ENCODE measurements around the gene SLC4A5.

The SLC4A5 gene, protein sequence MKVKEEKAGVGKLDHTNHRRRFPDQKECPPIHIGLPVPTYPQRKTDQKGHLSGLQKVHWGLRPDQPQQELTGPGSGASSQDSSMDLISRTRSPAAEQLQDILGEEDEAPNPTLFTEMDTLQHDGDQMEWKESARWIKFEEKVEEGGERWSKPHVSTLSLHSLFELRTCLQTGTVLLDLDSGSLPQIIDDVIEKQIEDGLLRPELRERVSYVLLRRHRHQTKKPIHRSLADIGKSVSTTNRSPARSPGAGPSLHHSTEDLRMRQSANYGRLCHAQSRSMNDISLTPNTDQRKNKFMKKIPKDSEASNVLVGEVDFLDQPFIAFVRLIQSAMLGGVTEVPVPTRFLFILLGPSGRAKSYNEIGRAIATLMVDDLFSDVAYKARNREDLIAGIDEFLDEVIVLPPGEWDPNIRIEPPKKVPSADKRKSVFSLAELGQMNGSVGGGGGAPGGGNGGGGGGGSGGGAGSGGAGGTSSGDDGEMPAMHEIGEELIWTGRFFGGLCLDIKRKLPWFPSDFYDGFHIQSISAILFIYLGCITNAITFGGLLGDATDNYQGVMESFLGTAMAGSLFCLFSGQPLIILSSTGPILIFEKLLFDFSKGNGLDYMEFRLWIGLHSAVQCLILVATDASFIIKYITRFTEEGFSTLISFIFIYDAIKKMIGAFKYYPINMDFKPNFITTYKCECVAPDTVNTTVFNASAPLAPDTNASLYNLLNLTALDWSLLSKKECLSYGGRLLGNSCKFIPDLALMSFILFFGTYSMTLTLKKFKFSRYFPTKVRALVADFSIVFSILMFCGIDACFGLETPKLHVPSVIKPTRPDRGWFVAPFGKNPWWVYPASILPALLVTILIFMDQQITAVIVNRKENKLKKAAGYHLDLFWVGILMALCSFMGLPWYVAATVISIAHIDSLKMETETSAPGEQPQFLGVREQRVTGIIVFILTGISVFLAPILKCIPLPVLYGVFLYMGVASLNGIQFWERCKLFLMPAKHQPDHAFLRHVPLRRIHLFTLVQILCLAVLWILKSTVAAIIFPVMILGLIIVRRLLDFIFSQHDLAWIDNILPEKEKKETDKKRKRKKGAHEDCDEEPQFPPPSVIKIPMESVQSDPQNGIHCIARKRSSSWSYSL

DNA sequence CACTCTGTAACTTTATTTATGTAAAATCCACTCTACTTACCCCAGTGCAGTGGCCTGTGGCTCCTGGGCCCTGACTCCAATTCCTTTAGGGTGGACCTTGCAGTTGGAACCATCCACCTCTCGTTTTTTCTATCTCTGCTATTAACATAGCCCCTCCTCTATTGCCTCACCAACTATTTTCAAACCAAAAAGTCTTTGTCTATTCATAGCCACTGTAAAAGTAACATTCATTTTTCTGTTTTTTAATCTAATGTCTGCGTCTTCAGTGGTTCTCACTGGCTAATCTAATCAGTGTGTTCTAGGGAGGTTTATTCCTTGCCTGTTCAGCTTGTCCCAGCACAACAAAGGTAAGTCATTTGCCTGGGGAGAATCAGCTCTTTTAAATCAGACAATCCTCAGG is at the start of gene SLC4A5:
Gene SLC4A5, minus strand, starts transcription at position 101 of the 400 bp plus-strand sequence. CDS start 28,393 bp downstream, outside the sequence.
- DNase-seq (ENCODE audit: low read depth), result no peak

DNA sequence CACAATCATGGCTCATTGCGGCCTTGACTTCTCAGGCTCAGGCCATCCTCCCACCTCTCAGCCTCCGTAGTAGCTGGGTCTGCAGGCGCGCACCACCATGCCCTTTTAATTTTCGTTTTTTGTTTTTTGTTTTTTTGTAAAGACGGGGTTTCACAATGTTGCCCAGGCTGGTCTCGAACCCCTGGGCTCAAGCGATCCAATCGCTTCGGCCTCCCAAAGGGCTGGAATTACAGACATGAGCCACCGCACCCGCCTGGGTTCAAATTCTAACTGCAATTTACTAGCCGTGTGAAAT is 49.2 kb upstream of the SLC4A5 start:
- DNase-seq (ENCODE audit: low read depth), result no peak

DNA sequence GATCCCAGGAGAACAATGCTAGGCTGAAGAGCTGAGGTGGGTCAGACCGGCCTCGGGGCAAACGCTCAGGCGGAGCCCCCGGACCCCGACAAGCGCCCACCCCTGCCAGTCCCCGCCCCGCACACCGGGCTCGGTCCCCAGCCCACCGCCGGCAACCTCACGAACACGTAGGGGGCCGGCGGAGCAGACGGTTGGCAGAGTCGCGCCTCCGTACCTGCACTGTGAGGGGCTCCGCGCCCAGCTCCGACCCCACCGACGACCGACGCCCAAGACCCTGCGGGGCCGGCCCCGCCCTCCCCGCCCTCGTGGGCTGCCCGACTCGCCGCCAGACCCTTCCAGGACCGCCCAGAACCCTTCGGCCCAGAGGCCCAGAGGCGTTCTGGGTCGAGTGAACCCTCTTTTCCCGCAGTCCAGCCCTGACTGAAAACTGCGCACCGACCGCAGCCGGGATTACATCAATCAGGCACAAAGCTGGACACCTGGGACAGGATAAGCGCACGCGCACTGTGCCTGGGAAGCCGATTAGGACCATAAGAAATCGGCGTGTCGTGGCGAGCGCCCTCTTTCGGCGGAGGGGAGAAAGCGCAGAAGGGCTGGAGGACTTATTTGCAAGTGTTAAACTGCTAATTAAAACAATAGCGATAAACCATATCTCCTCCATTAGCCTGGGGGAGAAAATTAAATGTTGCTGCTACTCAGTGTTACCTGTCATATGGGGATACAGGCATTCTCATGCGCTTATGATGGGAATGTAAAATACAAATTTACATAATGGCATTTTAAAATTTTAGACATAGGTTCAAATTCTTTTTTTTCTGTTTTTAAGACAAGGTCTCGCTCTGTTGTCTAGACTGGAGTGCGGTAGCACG is 48.6 kb upstream of the SLC4A5 start:
- no peak for DNase-seq (ENCODE audit: low read depth)

DNA sequence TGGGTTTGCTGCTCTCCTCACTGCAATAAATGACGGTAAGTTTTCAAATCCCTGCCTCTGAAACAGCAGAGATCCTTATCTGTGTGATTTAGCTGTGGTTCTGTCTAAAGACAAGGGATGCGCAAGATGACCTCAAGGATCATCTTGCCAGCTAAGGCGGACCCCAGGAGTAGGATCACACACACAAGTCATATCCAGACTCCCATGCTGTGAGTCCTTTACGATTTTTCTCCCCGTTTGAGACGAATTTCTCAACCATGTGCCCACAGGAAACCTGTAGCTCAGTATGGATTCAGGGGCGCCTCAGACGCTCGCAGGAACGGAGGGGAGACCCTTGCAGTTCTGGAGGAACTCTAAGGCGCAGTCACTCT is 48.0 kb upstream of the SLC4A5 start:
- no peak for DNase-seq (ENCODE audit: low read depth)

DNA sequence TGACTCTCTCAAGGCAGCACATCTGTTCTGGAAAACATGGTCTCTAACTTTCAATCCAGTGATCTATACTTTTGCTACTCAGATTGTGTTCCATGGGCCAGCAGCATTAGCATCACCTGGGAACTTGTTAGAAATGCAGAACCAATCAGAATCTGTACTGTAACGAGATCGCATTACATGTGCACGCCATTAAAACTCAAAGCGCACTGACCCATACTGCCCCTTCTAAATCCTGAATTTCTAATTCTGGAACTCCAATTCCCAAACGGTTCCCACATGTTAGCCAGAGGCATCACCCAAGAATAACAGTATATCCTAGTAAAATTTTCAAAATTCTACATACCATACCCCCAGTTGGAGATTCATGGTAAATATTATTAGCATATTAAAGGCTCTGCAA is 47.4 kb upstream of the SLC4A5 start:
- DNase-seq (ENCODE audit: low read depth), result no peak

DNA sequence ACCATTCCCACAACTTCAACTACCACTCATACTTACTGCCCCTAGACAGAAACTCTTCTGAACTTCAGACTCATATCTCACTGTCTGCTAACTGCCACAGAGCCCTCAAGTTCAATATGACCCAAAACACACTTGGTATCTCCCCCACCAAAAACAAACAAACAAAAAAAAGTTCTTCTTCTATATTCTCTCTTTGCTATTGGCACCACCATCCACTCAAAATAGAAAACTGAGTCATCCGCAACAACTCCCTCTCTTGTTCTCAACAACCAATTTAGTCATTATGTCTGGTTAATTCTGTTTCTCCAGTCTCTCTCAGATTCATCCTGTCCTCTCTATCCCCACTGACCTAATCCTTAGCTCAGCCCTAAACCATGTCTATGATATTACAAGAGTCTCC is 44.1 kb upstream of the SLC4A5 start:
- DNase-seq (ENCODE audit: low read depth), result no peak

DNA sequence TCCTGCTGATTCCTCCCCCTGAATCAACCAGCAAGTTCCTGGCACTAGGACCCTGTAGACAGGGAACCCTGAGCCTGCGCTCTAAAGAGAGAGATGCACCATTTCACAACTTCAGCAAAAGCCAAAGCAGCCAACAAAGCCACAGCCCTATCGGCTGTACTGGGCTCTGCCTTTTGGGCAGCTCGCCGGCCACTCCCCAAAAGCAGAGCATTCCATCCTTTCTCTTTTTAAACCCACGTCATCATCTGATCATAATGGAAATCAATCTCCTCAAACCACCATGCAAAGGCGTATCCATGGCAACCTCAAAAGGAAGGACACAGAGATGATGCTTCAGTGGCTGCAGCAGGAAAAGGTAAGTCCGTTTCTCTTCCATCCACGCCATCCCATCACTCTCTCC is 42.2 kb upstream of the SLC4A5 start:
- no peak for DNase-seq (ENCODE audit: low read depth)

DNA sequence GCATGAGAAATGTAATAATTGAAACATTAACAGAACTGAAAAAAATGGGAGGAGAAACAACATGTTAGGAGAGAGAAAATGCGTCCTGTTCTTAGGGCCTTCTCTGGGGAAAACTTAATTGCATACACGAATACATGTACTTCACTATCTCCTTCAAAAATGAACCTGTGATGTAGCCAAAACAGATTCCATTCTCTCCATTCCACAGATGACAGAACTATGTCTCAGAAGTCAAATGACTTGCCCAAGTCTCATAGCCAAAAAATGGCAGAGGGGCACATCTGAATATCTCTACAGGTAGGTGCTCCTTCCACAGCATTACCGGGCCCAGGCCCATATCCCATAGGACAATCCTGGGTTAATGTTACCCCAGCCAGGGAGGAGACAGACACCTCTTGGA is 40.8 kb upstream of the SLC4A5 start:
- DNase-seq (ENCODE audit: low read depth), result no peak

DNA sequence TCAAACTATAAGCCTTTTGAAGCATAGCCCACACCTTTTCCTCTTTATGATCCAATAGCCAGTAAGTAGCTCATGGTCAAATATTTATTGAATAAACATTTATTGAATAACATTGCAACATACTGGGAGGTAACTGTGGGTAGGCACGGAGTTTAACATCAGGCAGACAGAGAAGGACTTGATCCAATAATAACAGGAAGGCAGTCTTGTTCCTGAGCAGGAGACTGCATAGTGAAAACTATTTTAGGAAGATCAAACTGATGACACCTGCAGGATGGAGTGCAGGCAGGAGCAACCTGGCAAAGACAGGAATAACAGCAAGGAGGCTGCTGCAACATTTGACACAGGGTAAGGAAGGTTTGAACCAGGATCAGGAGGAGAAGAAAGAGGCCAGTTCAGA is 40.0 kb upstream of the SLC4A5 start:
- DNase-seq (ENCODE audit: low read depth), result no peak

DNA sequence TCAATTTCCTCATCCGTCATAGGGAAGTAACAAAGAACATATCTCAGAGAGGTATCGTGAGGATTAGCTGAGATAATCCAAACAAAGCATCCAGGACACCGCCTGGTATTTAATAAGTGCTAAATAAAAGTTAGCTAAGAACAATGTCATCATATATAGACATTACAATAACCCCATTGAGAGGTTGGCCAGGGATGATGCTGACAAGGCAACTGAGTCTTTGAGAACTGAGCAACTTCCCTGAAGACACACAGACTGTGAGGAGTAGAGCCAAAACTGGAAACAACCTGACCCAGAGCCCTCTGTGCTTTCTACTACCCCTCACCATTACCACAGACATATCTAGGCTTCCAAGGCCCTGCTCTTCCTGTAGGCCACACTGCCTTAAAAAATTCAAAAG is 38.5 kb upstream of the SLC4A5 start:
- no peak for DNase-seq (ENCODE audit: low read depth)

DNA sequence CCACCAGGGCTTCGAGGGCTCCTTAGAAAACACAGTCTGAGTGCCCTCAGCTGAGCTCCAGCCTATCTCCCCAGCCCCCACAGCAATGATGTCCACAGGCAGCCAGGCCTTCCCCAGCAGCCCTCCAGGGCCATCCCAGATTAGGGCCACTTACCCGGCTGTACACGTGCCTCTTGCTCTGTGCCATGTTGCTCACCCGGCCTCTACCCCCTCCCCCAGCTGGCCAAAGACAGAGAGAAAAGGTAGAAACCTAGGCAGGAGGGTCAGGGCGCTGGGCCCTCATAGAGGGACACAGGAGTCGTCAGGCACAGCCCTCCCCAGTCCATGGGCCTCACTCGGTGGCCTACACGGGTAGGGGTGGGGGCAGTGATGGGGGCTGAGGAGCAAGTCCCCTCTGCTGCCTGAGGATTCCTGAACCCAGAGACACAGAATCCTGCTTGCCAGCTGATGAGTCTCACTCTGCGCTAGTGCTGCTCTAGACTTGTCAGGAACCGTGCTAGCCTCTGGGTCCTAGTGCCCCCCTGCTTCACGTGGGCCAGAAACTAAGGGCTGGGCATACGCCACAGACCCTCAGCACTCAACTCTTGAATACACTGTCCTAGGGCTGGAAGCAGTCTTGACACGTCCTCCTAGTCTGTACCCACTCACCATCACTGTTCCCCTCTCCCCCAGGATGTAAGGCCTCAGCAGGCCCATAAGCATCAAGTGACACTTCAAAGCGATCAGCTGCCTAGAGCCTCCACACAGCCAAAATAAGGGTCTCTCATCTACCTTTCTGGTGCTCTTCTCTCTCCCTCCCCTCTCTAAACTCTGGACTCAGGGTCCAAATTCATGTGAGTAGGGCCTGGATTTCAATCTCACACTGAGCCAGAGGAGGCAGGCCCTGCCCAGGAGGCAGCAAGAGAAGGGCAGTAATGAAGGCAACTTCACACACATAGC is 36.9 kb upstream of the SLC4A5 start, which contains the start of gene DCTN1:
Gene DCTN1, minus strand, starts transcription at position 461 of the 939 bp plus-strand sequence. Its CDS starts 274 bp downstream, at position 187.
- no peak for DNase-seq (ENCODE audit: low read depth)

DNA sequence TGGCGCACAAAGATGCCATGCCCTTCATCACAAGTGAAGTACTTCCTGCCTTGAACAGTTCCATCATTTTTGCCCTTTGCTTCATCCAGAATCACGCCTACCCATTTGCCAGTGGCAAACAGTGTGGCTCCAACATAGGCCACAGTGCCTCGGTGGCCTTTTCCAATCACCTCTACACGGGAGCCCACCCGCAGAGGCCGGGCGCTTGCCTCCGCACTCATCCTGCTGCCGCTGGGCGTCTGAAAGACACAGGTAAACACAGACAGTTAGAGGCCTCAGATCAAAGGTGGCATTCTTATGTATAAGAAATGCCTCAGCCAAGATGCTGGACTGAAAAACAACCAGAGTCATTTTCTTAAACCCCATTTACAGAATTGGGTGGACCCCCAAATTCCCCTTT is 34.8 kb upstream of the SLC4A5 start:
- DNase-seq (ENCODE audit: low read depth), result no peak

DNA sequence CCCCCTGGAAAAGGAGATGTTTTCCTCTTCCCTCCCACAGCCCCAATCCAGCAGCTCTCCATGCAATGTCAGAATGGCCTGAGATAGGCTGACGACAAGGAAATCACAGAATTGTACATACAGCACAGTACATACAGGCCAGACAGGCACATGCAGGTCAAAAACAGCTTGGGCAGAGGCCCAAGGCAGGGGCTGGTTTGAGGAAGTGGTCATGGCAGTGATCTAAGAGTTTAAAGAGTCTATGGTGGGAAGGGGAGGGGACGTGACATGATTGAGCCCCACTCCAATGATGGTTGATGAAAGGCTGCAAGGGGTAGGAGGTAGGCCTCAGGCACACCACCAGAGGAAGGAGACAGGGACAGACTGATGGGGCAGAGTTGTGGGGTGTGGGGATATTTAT is 32.6 kb upstream of the SLC4A5 start:
- no peak for DNase-seq (ENCODE audit: low read depth)

DNA sequence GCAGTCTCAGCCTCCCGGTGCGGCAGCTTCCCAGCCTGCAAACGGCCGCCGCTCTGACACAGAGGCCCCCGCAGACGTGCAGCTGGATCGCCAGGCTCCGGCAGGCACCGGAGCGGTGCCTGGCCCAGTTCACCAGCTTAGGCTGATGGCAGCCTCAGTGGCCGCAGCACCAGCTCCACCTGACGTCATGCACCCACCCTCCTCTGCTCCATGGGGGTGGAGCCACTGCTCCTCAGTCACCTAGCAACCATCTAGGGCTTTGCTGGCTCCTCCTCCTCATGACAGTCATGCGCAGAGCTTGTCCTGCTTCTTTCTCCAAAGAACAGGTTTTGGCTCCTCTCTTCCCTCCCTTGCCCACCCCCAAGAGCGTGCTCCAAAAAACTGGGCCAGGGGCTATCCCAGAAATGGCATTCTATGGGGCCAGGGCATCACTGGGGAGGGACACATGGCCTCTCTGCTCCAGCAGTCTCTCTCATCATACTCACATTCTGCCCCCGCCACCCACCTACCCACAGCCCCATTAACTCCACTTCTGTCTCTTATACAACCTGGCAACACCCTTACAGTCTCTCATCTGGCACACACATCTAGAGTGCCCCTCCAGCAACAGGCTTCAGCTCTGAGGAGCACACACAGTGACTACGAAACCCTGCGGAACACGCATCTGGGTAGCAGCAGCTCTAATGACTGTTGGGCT is 31.4 kb upstream of the SLC4A5 start:
- peak; percentile 71 for DNase-seq (ENCODE audit: low read depth)

DNA sequence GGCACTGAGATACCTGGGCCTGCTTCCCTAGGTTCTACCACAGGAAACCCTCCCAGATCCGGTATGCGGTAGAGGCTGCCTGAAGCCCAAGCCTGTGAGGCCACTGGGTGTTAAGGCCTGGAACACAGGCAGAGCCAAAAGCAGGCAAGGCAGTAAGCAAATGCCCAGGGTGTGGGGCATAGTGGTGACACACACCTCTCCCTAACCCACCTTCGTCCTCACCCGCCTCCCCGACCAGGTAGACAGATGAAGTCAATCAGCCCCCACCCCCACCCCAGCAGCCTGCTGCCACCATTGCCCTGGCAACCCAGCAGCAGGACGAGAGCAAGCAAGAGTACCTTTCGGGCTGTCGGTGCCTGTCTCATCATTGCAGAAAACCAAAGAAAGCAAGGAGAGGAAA is 30.8 kb upstream of the SLC4A5 start:
- DNase-seq (ENCODE audit: low read depth), result no peak

DNA sequence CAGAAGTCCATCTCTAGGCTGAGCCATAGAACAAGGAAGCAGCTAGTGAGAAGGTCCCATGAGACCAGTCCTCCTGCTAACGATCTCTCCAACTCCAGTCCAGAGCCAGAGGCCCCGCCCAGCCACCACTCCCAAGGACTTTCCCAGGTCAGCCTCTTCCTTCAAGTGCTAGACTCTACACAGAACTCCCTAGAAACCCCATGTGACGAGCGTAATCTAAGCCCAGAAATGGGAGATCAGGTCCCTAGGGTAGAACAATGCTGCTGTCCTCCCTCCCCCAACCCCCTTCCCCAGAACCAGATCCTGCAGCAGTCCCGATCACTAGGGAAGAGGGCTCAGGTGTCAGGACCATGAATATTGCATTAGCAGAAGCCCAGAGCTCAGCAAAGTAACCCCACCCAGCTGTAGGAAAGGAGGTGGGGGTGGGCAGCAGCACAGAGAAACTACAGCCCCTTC is 30.0 kb upstream of the SLC4A5 start:
- no peak for DNase-seq (ENCODE audit: low read depth)

DNA sequence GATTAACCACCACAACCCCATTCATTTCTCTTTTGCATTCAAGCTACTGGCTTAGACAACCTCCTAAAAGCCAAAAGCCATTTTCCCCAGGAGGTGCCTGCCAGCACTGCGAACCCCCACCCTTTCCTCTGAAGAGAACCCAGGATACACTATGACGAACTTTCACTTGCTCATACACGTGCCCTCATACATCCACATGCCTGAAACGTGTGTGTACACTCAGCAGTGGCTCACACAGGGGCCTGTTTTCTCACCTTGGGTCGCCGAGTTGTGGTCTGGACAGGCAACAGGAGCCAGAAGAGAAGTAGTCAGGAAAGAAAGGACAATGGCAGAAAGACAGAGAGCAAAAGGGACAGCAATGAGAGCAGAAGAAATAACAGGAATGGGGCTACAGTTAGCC is 29.5 kb upstream of the SLC4A5 start:
- no peak for DNase-seq (ENCODE audit: low read depth)

DNA sequence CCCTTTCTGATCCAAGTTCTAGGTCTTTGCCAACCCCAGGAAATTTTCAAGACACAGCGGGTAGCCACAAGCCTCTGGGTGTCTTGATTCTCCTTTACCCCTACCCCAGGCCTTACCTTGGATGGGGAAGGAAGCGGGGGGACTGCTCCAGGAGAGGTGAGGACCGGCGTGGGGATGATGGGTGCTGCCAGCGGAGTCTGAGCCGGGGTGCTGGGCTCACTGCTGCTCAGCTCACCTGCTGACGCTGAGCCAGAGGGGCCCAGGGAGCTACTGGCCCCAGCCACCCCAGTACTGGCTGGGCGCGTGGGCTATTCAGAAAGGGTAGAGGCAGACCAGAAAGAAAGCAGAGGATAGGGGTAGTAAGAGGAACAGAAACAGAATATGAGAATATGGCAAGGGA is 28.2 kb upstream of the SLC4A5 start:
- no peak for DNase-seq (ENCODE audit: low read depth)

DNA sequence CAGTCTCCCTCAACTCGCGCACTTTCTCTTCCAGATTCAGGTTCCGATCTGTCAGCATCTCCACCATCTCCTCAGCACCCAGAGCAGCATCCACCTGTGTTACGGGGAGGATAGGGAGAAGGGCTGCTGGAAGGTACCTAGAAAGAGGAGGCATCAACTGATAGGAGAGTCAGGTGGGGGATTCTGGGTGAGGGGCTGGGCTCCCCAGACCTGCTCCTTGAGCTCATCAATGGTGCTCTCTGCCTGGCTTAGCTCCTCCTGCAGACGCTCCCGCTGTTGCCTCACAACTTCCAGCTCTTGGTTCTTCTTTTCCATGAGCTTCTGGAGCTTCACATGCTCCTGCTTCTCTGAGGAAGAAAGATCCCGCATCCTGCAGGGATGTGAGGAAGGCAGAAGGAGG is 26.8 kb upstream of the SLC4A5 start:
- DNase-seq (ENCODE audit: low read depth), result no peak

DNA sequence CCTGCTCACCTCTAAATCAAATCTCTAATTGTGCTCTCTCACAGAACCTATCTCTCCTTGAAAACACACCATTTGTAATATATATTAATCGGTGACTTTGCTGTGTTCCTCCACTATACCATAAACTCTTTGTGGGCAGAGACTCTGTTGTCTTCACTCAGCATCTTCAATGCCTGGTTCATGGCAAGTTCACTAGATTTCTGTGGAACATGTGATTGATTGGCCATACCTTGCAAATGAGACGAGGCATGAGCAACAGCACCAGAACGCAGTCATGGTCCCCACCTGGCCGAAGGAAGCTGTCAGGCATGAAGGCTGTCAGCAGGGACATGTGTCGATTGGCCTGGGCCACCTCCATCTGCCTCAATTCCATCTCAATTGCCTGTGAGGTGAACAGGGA is 25.3 kb upstream of the SLC4A5 start:
- no peak for DNase-seq (ENCODE audit: low read depth)
